K562 (cell line): Measurements from ENCODE around the gene ITGA1. TPM values are rescaled to one million over a fixed set of nuclear protein-coding genes. Genes with fewer than 3 reads are reported as not detected.

Source experiments
- ATAC-seq: fragments of 200-7000 bp; cut with Tn5 transposase; 3 replicates; pipeline ENCODE4 v1.9.1; 2020; ENCODE audit warnings: moderate library complexity
- BruUV-seq: library from RNA; stranded (reverse); fragments of 400-500 nt; replicated peaks from 2 replicates; lab custom pipeline; 2021; lab: Mats Ljungman, UMichigan
- CTCF ChIA-PET: fragments of 300-600 bp; formaldehyde crosslinking; extraction: SDS; loops from one replicate; lab custom pipeline; 2021; ENCODE audit warnings: low intra/inter-chr PET ratio; lab: Yijun Ruan, JAX
- POLR2A ChIA-PET: fragments of 300-600, 350-650 bp; sonication (Branson Sonifier 250); formaldehyde crosslinking; extraction: SDS; loops from one replicate; lab custom pipeline; 2021; ENCODE audit warnings: antibody characterized with exemption, inconsistent platforms; lab: Yijun Ruan, JAX
- DNase-seq, 4 experiments: peaks; one replicate each; pipeline versions ENCODE4 v3.0.0 to v3.0.0-alpha.2; 2011 to 2018; ENCODE audit warnings: low spot score in 3 of 4, mixed read lengths in 3 of 4; ENCODE audit errors: extremely low read depth in 1 of 4
- FAIRE-seq: peaks from 2 replicates; lab custom pipeline; 2011; peaks lifted over from hg19 to GRCh38; lab: Jason Lieb, UNC
- H2AFZ ChIP-seq: 2 replicates; pipeline ENCODE4 v1.6.0; 2011; ENCODE audit warnings: low read depth, low read length, control low read depth, inconsistent platforms
- H3K27ac ChIP-seq: fragments of 200-600 bp; 3 replicates; pipeline ENCODE4 v1.8.0; 2011; ENCODE audit warnings: low read depth, mild to moderate bottlenecking, control low read depth, inconsistent platforms, low read length, moderate library complexity, mixed read lengths; ENCODE audit errors: extremely low read depth
- H3K27me3 ChIP-seq, 2 experiments: fragments of 300-600 bp in 1 of 2; 2 replicates in 1 of 2; 3 replicates in 1 of 2; pipeline versions ENCODE4 v1.6.0 to v1.8.0; 2011; ENCODE audit warnings: inconsistent platforms in 2 of 2, low read length in 2 of 2, mild to moderate bottlenecking in 1 of 2, mixed read lengths in 1 of 2, moderate library complexity in 1 of 2; ENCODE audit not compliant: control insufficient read depth in 2 of 2, insufficient read depth in 2 of 2
- H3K36me3 ChIP-seq: fragments of 300-600 bp; 3 replicates; pipeline ENCODE4 v1.8.0; 2011; ENCODE audit warnings: mild to moderate bottlenecking, low read length, inconsistent platforms; ENCODE audit not compliant: control insufficient read depth, insufficient read depth
- H3K4me1 ChIP-seq, 2 experiments: fragments of 200-600 bp in 1 of 2; replicated peaks in 1 of 2; 2 replicates in 1 of 2; 3 replicates in 1 of 2; pipeline versions ENCODE4 v1.5.1 to v1.8.0; 2011; ENCODE audit warnings: inconsistent platforms in 2 of 2, low read length in 2 of 2, mild to moderate bottlenecking in 1 of 2, mixed read lengths in 1 of 2, moderate library complexity in 1 of 2; ENCODE audit not compliant: control insufficient read depth in 2 of 2, insufficient read depth in 2 of 2
- H3K4me2 ChIP-seq: 2 replicates; pipeline ENCODE4 v1.6.1; 2011; ENCODE audit warnings: low read length, control low read depth, inconsistent platforms, mixed read lengths; ENCODE audit not compliant: insufficient read depth
- H3K4me3 ChIP-seq: fragments of 200-600 bp; sonication (generic), shearing (Covaris generic); 2 replicates; pipeline ENCODE4 v1.5.1; 2016; ENCODE audit warnings: control low read depth, inconsistent platforms
- H3K79me2 ChIP-seq: fragments of 200-600 bp; 3 replicates; pipeline ENCODE4 v1.8.0; 2011; ENCODE audit warnings: low read length, inconsistent platforms; ENCODE audit not compliant: control insufficient read depth, insufficient read depth
- H3K9ac ChIP-seq, 2 experiments: 2 replicates each; pipeline versions ENCODE4 v1.6.0 to v1.6.1; 2011; ENCODE audit warnings: low read depth in 2 of 2, low read length in 2 of 2, control low read depth in 1 of 2, inconsistent platforms in 1 of 2, mild to moderate bottlenecking in 1 of 2, mixed read lengths in 1 of 2; ENCODE audit not compliant: insufficient read depth in 1 of 2
- H3K9me1 ChIP-seq: one replicate; pipeline ENCODE4 v1.6.0; 2011; ENCODE audit warnings: inconsistent platforms, mild to moderate bottlenecking, low read length, moderate library complexity; ENCODE audit not compliant: control insufficient read depth, insufficient read depth
- H3K9me3 ChIP-seq: replicated peaks from 2 replicates; pipeline ENCODE4 v1.5.1; 2011; ENCODE audit warnings: low read depth, low read length, inconsistent platforms; ENCODE audit not compliant: control insufficient read depth, insufficient read depth
- H4K20me1 ChIP-seq: replicated peaks from 2 replicates; pipeline ENCODE4 v1.6.1; 2011; ENCODE audit warnings: low read length, inconsistent platforms, mixed read lengths; ENCODE audit not compliant: control insufficient read depth, insufficient read depth
- ETV6 ChIP-seq, 3 experiments: fragments of 150-350 bp in 1 of 3; sonication (generic) in 1 of 3; formaldehyde crosslinking in 1 of 3; IDR thresholded peaks; 2 replicates each; pipeline versions ENCODE4 v1.6.1 to v1.8.0; 2014 to 2022; ENCODE audit warnings: borderline replicate concordance in 2 of 3, low read depth in 2 of 3, antibody characterized with exemption in 1 of 3, low read length in 1 of 3, mild to moderate bottlenecking in 1 of 3, missing genetic modification reagents in 1 of 3
- HDAC3 ChIP-seq: fragments of 450-650 bp; IDR thresholded peaks from 2 replicates; pipeline ENCODE4 v1.6.1; 2018; ENCODE audit warnings: borderline replicate concordance, mild to moderate bottlenecking, moderate library complexity; ENCODE audit not compliant: partially characterized antibody
- KDM4B ChIP-seq, 2 experiments: fragments of 450-650 bp in 1 of 2; sonication (generic) in 1 of 2; IDR thresholded peaks; 2 replicates each; pipeline ENCODE4 v1.6.1; 2016 to 2017; ENCODE audit warnings: borderline replicate concordance in 2 of 2, antibody characterized with exemption in 1 of 2, low read depth in 1 of 2, mild to moderate bottlenecking in 1 of 2
- KLF10 ChIP-seq: fragments of 250-450 bp; sonication (Bioruptor Pico); IDR thresholded peaks from 2 replicates; pipeline ENCODE4 v1.6.1; 2021; ENCODE audit warnings: matching md5 sums
- MAZ ChIP-seq, 2 experiments: fragments of 450-650 bp in 1 of 2; sonication (generic) in 1 of 2; formaldehyde crosslinking; IDR thresholded peaks in 1 of 2; conservative IDR thresholded peaks in 1 of 2; 2 replicates each; pipeline versions ENCODE4 v1.4.0 to v1.5.0; 2020; ENCODE audit warnings: mild to moderate bottlenecking in 1 of 2, missing genetic modification reagents in 1 of 2
- MECOM ChIP-seq: fragments of 250-450 bp; sonication (Bioruptor Pico); IDR thresholded peaks from 2 replicates; pipeline ENCODE4 v1.8.0; 2022; ENCODE audit warnings: inconsistent platforms
- PHF8 ChIP-seq: fragments of 200-600 bp; sonication (generic); IDR thresholded peaks from 2 replicates; pipeline ENCODE4 v1.6.1; 2012; ENCODE audit warnings: mixed run types, mild to moderate bottlenecking, inconsistent platforms, low read length, moderate library complexity, borderline replicate concordance
- XRCC5 ChIP-seq: fragments of 200-400 bp; formaldehyde crosslinking; IDR thresholded peaks from 2 replicates; pipeline ENCODE4 v1.6.1; 2017; ENCODE audit warnings: low read depth, mild to moderate bottlenecking, low read length
- ZBTB7A ChIP-seq: IDR thresholded peaks from 2 replicates; pipeline ENCODE4 v1.6.1; 2011; ENCODE audit warnings: low read depth, mild to moderate bottlenecking, low read length, moderate library complexity, borderline replicate concordance; ENCODE audit not compliant: control insufficient read depth
- WGBS: fragments of 100-300 bp; shearing (Covaris generic); methylation state at CpG from one replicate; pipeline ENCODE4 v1.1.6; 2016; ENCODE audit warnings: low coverage, mixed read lengths; ENCODE audit not compliant: insufficient coverage; ENCODE audit errors: missing lambda C conversion rate; 5-methylcytosine and 5-hydroxymethylcytosine counted together
- in situ Hi-C: fragments of 300-500 bp; cut with MboI; formaldehyde crosslinking; loops from 4 replicates; pipeline ENCODE4 v1.15.0; 2018; ENCODE audit warnings: inconsistent platforms, mixed read lengths
- intact Hi-C: fragments of 100-400 bp; cut with micrococcal nuclease; formaldehyde crosslinking; loops from 2 replicates; pipeline ENCODE4 v1.14.2; 2022
- polyA plus RNA-seq, 8 experiments: library from polyadenylated mRNA; depleted of rRNA in 4 of 8; stranded (reverse) in 5 of 8; unstranded in 3 of 8; fragments of >200 nt; fragmentation: Nextera tagmentation in 2 of 8; fragmentation: Illumina TruSeq in 1 of 8; extraction: Ambion mirVana in 2 of 8; extraction: Trizol in 1 of 8; gene quantifications; 2 replicates each; pipeline versions ENCODE4 v1.2.1 to v1.2.3, GENCODE V29; 2011 to 2014; ENCODE audit warnings: inconsistent platforms in 1 of 8, missing spikeins in 1 of 8
- total RNA-seq, 7 experiments: library from RNA; depleted of rRNA in 6 of 7; stranded (reverse); fragments of >200 nt in 6 of 7; fragmentation: Illumina TruSeq in 2 of 7; extraction: Trizol in 2 of 7; gene quantifications; 2 replicates each; pipeline versions ENCODE4 v1.2.1 to v1.2.3, GENCODE V29; 2011 to 2021; ENCODE audit warnings: low replicate concordance in 1 of 7
- TF ChIP-seq, protein P1 (sequence below): fragments of 250-450 bp; sonication (Bioruptor Pico); IDR thresholded peaks from 2 replicates; pipeline ENCODE4 v1.8.0; 2022; ENCODE audit warnings: inconsistent platforms, mild to moderate bottlenecking, moderate library complexity, borderline replicate concordance
- TF ChIP-seq, protein P2 (sequence below): fragments of 450-650 bp; formaldehyde crosslinking; IDR thresholded peaks from 2 replicates; pipeline ENCODE4 v1.4.0; 2020; ENCODE audit warnings: mild to moderate bottlenecking, moderate library complexity
- TF ChIP-seq, protein P3 (sequence below): fragments of 450-650 bp; IDR thresholded peaks from 2 replicates; pipeline ENCODE4 v1.6.1; 2016; ENCODE audit warnings: mild to moderate bottlenecking
- TF ChIP-seq, protein P4 (sequence below): fragments of 450-650 bp; conservative IDR thresholded peaks from 2 replicates; pipeline ENCODE4 v1.6.1; 2016; ENCODE audit warnings: missing genetic modification characterization, low read depth, mild to moderate bottlenecking, control low read depth, missing compliant biosample characterization

Gene ITGA1
- total and polyA plus RNA-seq, 9 of the 15 experiments (the other 6 are each of a cell fraction or from before 2014, with no cell fraction given): 0.04 to 0.22 TPM; not detected in 7

DNA sequence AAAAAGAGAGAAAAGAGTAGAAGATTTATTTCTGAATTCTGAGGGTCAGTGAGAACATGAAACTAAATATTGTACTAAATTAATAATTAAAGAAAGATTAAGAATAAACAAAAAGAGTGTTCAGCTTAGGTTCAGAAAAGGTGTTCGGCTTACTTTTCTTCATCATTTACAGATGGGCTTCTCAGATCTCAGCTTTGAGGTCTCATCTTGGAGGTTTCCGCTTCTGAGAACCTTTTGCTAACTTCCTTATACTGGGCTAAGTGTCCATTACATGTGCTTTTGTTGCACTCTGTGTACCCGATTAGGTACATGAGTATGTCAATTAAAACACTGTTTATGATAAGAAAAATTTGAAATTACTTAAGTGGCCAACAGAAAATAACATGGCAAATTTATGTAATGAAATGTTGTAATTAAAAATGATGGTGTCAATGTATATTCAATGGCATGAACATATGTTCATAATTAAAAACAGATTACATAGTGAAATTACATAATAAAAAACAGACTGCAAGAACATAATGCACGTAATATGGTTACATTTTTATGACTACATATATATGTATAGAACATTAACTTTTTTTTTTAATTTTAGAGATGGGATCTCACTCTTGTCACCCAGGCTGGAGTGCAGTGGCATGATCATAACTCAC lies 17.3 kb upstream of the ITGA1 start:
- no peak for DNase-seq
- Histone ChIP-seq H3K79me2 (no peaks in the 10 kb centered on the region), H2AFZ (no peak overlapping the region), H4K20me1 (no peaks in the 10 kb centered on the region), H3K9me1 (no peaks in the 10 kb centered on the region)
- in situ Hi-C loops: no loop called here
- no peak for TF ChIP-seq MECOM (CRISPR knock-in tag)
- TF ChIP-seq ETV6 (IDR thresholded peaks at IDR 0.05; ENCODE audit: borderline replicate concordance in 1 of 2, low read depth in 2 of 2, low read length in 1 of 2): no peak
- TF ChIP-seq ETV6 (CRISPR knock-in tag; IDR thresholded peaks at IDR 0.05; ENCODE audit: borderline replicate concordance): no peak
- TF ChIP-seq, protein P1, sequence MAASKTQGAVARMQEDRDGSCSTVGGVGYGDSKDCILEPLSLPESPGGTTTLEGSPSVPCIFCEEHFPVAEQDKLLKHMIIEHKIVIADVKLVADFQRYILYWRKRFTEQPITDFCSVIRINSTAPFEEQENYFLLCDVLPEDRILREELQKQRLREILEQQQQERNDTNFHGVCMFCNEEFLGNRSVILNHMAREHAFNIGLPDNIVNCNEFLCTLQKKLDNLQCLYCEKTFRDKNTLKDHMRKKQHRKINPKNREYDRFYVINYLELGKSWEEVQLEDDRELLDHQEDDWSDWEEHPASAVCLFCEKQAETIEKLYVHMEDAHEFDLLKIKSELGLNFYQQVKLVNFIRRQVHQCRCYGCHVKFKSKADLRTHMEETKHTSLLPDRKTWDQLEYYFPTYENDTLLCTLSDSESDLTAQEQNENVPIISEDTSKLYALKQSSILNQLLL (CRISPR knock-in tag): no peak
- TF ChIP-seq, protein P2, sequence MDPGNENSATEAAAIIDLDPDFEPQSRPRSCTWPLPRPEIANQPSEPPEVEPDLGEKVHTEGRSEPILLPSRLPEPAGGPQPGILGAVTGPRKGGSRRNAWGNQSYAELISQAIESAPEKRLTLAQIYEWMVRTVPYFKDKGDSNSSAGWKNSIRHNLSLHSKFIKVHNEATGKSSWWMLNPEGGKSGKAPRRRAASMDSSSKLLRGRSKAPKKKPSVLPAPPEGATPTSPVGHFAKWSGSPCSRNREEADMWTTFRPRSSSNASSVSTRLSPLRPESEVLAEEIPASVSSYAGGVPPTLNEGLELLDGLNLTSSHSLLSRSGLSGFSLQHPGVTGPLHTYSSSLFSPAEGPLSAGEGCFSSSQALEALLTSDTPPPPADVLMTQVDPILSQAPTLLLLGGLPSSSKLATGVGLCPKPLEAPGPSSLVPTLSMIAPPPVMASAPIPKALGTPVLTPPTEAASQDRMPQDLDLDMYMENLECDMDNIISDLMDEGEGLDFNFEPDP (CRISPR knock-in tag): no peak
- no peak for TF ChIP-seq ZBTB7A
- TF ChIP-seq PHF8: no peak
- TF ChIP-seq XRCC5: no peak
- no peak for TF ChIP-seq MAZ (CRISPR knock-in tag; conservative IDR thresholded peaks at IDR 0.05 in 1 of 2, IDR thresholded peaks at IDR 0.05 in 1 of 2)
- no peak for TF ChIP-seq HDAC3
- no peak for TF ChIP-seq KDM4B (IDR thresholded peaks at IDR 0.05; ENCODE audit: borderline replicate concordance in 2 of 2, low read depth in 1 of 2)
- TF ChIP-seq, protein P3, sequence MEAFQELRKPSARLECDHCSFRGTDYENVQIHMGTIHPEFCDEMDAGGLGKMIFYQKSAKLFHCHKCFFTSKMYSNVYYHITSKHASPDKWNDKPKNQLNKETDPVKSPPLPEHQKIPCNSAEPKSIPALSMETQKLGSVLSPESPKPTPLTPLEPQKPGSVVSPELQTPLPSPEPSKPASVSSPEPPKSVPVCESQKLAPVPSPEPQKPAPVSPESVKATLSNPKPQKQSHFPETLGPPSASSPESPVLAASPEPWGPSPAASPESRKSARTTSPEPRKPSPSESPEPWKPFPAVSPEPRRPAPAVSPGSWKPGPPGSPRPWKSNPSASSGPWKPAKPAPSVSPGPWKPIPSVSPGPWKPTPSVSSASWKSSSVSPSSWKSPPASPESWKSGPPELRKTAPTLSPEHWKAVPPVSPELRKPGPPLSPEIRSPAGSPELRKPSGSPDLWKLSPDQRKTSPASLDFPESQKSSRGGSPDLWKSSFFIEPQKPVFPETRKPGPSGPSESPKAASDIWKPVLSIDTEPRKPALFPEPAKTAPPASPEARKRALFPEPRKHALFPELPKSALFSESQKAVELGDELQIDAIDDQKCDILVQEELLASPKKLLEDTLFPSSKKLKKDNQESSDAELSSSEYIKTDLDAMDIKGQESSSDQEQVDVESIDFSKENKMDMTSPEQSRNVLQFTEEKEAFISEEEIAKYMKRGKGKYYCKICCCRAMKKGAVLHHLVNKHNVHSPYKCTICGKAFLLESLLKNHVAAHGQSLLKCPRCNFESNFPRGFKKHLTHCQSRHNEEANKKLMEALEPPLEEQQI: no peak
- no peak for TF ChIP-seq KLF10
- TF ChIP-seq, protein P4, sequence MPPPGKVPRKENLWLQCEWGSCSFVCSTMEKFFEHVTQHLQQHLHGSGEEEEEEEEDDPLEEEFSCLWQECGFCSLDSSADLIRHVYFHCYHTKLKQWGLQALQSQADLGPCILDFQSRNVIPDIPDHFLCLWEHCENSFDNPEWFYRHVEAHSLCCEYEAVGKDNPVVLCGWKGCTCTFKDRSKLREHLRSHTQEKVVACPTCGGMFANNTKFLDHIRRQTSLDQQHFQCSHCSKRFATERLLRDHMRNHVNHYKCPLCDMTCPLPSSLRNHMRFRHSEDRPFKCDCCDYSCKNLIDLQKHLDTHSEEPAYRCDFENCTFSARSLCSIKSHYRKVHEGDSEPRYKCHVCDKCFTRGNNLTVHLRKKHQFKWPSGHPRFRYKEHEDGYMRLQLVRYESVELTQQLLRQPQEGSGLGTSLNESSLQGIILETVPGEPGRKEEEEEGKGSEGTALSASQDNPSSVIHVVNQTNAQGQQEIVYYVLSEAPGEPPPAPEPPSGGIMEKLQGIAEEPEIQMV (tag): no peak
- TF ChIP-seq, all 486 proteins: peak for 0
- no peaks in the 10 kb centered on the region for H3K27me3 ChIP-seq
- no peaks in the 10 kb centered on the region for H3K36me3 ChIP-seq
- BruUV-seq: no TSS peak
- 1% methylated on average over 4 of the region's 4 CpGs for WGBS
- no peak overlapping the region for H3K4me2 ChIP-seq
- H3K27ac ChIP-seq: no peak overlapping the region
- ATAC-seq (no peak), FAIRE-seq (no peak)
- ChIA-PET POLR2A (no interaction called here), CTCF (no interaction called here)
- intact Hi-C loops: no loop called here
- no peaks in the 10 kb centered on the region for H3K4me1 ChIP-seq
- no peaks in the 10 kb centered on the region for H3K9me3 ChIP-seq
- H3K9ac ChIP-seq: no peak overlapping the region
- no peak overlapping the region for H3K4me3 ChIP-seq
